GM13977 (cell line): ENCODE data around the gene ALK.

Experiments
- DNase-seq: peaks from one replicate; pipeline ENCODE4 v3.0.0; 2012; ENCODE audit warnings: low spot score
- CTCF ChIP-seq: IDR thresholded peaks from 2 replicates; pipeline ENCODE4 v1.5.1; 2012; ENCODE audit warnings: mild to moderate bottlenecking, control low read depth; ENCODE audit not compliant: insufficient read depth; ENCODE audit errors: extremely low read depth, missing control alignments
- in situ Hi-C: fragments of 300-500 bp; cut with MboI; formaldehyde crosslinking; loops from one replicate; pipeline ENCODE4 v1.12.0; 2022; ENCODE audit warnings: low sequenced_read_pairs, low pct_unique_long_range_greater_than_20kb, mixed read lengths, inconsistent platforms; ENCODE audit not compliant: unreplicated experiment

Gene ALK

GRCh38 chr2:29317801-29318485 lies 603.4 kb downstream of the ALK start:
- DNase-seq = no peak
- no peak for TF ChIP-seq CTCF
- in situ Hi-C loops = loop anchor here (25.0 kb wide), 1 partner anchor 519 kb away; no protein-coding TSS in a partner anchor

DNA sequence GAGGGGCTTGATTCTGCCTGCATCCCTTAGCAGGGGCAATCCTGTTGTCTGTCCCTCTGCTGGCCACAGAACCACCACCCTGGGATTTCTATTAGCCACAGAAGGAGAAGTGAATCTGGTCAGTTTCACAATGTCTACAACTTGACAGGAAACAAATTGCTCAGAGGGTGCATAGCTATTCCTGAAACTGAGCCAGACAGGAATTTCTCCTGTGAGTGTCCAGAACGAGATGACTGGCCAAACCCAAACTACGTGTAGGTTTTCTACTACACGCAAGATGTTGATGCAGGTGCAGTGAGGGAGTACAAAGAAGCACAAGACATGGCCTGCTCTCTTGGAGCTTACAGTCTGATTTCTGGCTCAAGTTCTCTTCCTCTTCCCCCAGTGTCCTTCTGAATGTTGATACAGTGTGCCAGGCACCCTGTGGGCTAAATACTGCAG lies 604.3 kb downstream of the ALK start:
- no peak for TF ChIP-seq CTCF
- peak; percentile 19 for DNase-seq
- in situ Hi-C loops = loop anchor here (25.0 kb wide), 1 partner anchor 520 kb away; no protein-coding TSS in a partner anchor

- no peak for TF ChIP-seq CTCF
- in situ Hi-C loops = loop anchor here (25.0 kb wide), 1 partner anchor 522 kb away; no protein-coding TSS in a partner anchor
- DNase-seq = peak; percentile 37
Observed at GRCh38 chr2:29314816-29315571, 606.4 kb downstream of the ALK start.

- no peak for TF ChIP-seq CTCF
- in situ Hi-C loops = loop anchor here (25.0 kb wide), 1 partner anchor 526 kb away; no protein-coding TSS in a partner anchor
- no peak for DNase-seq
Observed at GRCh38 chr2:29311458-29311857, 609.9 kb downstream of the ALK start.

DNA sequence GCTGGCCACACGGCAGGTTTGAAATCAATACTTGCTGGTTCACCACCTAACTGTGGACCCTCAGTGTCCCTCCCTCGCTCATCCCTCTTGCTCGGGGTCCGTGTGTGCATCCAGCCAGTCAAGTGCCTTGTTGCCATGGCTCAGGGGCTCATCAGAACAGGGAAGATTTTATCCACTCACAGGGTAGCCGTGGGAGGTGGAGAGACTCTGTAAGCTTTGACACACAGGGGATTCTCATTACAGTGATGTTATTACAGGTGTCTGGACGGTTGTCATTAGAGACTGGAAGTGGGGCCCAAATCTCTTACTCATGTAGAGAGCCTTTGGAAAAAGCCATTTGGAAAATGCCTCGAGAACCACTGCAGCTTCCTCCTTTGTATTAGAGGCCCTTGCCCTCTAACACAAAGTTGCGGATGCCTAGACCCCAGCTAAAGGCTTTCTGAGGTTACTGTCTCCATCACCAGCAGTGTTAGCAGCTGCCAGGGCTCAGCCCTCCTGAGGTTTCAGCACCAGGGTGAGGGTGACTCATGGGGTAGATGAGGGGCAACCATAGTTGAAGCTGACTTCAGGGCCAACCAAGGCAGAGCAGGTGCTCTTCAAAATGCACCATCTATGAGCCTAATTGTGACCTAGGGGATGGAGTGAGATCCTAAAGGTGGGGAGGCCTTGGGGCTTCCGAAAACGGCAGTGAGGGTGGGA lies 610.6 kb downstream of the ALK start:
- in situ Hi-C loops = loop anchor here (25.0 kb wide), 1 partner anchor 527 kb away; no protein-coding TSS in a partner anchor
- DNase-seq = no peak
- TF ChIP-seq CTCF = no peak

DNA sequence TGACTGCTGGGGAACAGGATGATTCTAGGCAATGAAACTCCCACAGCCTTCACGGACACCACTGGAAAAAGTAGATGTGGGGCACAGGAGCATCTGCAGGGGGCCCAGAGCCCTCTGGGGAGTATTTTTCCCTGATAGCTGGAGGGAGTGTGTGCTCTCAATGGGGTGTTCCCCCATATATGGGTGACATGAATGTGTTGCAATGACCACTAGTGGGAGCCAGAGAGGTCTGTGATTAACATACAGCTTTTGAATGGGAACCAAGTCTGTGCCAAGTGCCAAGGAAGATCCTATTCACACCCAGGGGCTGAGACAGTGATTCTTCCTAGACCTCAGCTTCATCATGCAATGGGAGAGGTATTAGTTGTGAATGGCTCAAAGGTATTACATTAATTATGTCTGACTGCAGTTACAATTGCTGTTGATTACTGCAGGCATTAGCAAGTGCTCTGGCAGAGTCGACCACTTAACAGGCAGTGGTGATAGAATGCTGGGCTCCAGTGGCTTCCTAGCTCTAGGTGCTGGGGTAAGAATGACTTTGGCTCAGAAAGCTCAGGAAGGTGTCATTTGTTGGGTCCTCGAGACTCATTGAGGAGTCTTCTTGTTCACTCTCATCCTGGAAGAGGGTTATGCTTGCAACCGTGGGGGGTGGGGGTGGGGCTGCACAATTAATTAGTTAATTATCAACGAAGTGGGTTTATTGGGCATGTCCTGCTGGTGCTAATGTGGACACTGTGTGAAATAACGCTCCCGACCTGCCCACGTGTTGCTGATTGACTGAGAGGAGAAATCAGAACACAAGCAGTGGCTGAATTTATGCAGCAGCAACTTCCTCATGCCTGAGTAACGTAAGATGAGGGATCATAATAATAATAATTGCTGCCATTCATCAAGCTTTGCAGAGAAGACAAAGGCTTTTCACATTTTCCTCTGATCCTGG lies 612.0 kb downstream of the ALK start:
- in situ Hi-C loops = loop anchor here (25.0 kb wide), 1 partner anchor 528 kb away; no protein-coding TSS in a partner anchor
- TF ChIP-seq CTCF = peak; percentile 87
- DNase-seq = peak; percentile 63
